OCI-LY1 (cell line): ENCODE measurements around the gene NANP.

Experiments used
- EZH2 ChIP-seq: fragments of 200-600 bp; sonication (generic), shearing (Covaris generic); IDR thresholded peaks from 2 replicates; pipeline ENCODE4 v1.8.0; 2017; ENCODE audit warnings: borderline replicate concordance, mixed run types, mild to moderate bottlenecking, antibody characterized with exemption, low read length, moderate library complexity, mixed read lengths
- TF ChIP-seq, protein P1 (sequence below): fragments of 200-600 bp; sonication (generic), shearing (Covaris generic); IDR thresholded peaks from 2 replicates; pipeline ENCODE4 v1.5.1; 2017; ENCODE audit warnings: mild to moderate bottlenecking, antibody characterized with exemption, low read length, moderate library complexity, mixed read lengths

DNA sequence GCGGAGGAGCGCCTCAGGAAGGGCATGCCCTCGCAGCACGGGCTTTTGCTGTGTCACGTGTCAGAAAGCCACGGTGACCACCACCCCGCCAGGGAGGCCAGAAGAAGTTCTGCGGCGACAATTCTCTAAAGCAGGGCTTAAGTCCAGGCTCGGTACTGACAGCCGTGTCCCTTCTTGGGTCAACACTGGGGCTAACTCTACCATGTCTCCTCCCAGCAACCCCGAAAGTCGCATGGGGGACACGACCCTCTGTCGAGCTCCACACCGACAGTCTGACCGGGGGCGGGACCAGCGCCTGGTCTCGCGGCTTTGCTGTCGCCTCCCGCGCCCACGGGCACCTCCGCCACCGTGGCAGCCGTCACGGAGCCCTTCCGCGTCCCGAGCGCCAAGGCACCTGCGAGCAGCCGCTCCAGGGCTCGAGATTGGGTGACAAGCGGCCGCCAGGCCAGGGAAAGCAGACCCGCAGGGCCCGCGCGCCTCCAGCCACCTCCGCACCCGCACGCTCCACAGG is 534 bp downstream of the NANP start:
- TF ChIP-seq, protein P1, sequence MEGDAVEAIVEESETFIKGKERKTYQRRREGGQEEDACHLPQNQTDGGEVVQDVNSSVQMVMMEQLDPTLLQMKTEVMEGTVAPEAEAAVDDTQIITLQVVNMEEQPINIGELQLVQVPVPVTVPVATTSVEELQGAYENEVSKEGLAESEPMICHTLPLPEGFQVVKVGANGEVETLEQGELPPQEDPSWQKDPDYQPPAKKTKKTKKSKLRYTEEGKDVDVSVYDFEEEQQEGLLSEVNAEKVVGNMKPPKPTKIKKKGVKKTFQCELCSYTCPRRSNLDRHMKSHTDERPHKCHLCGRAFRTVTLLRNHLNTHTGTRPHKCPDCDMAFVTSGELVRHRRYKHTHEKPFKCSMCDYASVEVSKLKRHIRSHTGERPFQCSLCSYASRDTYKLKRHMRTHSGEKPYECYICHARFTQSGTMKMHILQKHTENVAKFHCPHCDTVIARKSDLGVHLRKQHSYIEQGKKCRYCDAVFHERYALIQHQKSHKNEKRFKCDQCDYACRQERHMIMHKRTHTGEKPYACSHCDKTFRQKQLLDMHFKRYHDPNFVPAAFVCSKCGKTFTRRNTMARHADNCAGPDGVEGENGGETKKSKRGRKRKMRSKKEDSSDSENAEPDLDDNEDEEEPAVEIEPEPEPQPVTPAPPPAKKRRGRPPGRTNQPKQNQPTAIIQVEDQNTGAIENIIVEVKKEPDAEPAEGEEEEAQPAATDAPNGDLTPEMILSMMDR = no peak
- TF ChIP-seq EZH2 = no peak
